ENCODE data around the gene LILRB1. TPM values are rescaled to one million over a fixed set of nuclear protein-coding genes. Genes with fewer than 3 reads are reported as not detected.

Gene LILRB1
- total RNA-seq, 1 donor from 2014 or later: not detected

DNA sequence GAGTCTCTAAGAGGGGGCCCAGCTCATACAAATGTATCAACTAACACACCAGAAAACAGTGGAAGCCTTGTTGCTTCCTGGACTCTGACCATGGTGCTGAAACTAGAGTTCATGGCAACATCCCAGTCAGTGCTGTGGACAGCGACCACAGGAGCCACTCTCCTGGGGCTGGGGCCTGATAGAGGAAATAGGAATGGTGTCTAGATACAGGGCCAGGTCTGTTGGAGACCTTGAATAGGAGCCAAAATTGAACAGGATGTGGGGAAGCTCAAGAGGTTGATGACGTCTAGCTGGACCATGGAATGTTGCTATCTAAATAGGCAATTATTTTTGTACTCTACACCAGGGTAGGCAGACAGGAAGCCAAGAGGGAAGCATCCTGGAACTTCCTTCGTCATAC, 54.2 kb downstream of the LILRB1 start:
- Mint-ChIP-seq H3K27me3 (ENCODE audit: low read depth) (no peaks in the 10 kb centered on the region), H3K36me3 (no peaks in the 10 kb centered on the region), H3K4me1 (no peaks in the 10 kb centered on the region), H3K27ac (no peak overlapping the region), H3K9me3 (peaks cover 59% of the 10 kb centered on the region), H3K4me3 (no peak overlapping the region)
- TF ChIP-seq CTCF (IDR thresholded peaks at IDR 0.05; ENCODE audit: unreplicated experiment): no peak
- no peak for DNase-seq (ENCODE audit: low spot score in 2 of 2, unreplicated experiment in 2 of 2)

Small RNA genes lying within 50 kb of the gene (microRNA-seq; reads per million reads assigned to microRNA genes)
- gene MIR8061: not detected

Other genes with a start within 250 kb of the LILRB1 start
- 4.2 to 6.0 TPM (median 5.2 TPM) in 3 replicates for gene TTYH1, start 215.0 kb upstream of the LILRB1 start, total RNA-seq
- 296 to 312 TPM (median 307 TPM) in 3 replicates for gene LENG8, start 181.3 kb upstream of the LILRB1 start, total RNA-seq
- gene LENG9, start 166.7 kb upstream of the LILRB1 start, total RNA-seq: 5.5 to 6.8 TPM (median 5.8 TPM) in 3 replicates
- gene CDC42EP5, start 157.2 kb upstream of the LILRB1 start, total RNA-seq: 114 to 126 TPM (median 115 TPM) in 3 replicates
- not detected in 3 replicates for gene LAIR2, start 127.7 kb upstream of the LILRB1 start, total RNA-seq
- not detected in 3 replicates for gene LILRA2, start 56.7 kb upstream of the LILRB1 start, total RNA-seq
- not detected in 3 replicates for gene LILRA1, start 36.9 kb upstream of the LILRB1 start, total RNA-seq
- gene LILRB4, start 32.5 kb downstream of the LILRB1 start, total RNA-seq: not detected in 3 replicates
- gene KIR3DL3, start 94.0 kb downstream of the LILRB1 start, total RNA-seq: not detected in 3 replicates
- not detected in 3 replicates for gene KIR2DL3, start 108.0 kb downstream of the LILRB1 start, total RNA-seq
- gene KIR2DL1, start 139.3 kb downstream of the LILRB1 start, total RNA-seq: not detected in 3 replicates
- not detected in 3 replicates for gene KIR2DL4, start 173.1 kb downstream of the LILRB1 start, total RNA-seq
- gene KIR3DL1, start 186.0 kb downstream of the LILRB1 start, total RNA-seq: not detected in 3 replicates
- not detected in 3 replicates for gene KIR2DS4, start 202.2 kb downstream of the LILRB1 start, total RNA-seq
- gene KIR3DL2, start 220.0 kb downstream of the LILRB1 start, total RNA-seq: not detected in 3 replicates
- not detected in 3 replicates for gene FCAR, start 243.8 kb downstream of the LILRB1 start, total RNA-seq

All from mesothelial cell of epicardium (in vitro differentiated cells).